ENCODE results near the gene CABLES1. TPM values are rescaled to one million over a fixed set of nuclear protein-coding genes. Genes with fewer than 3 reads are reported as not detected.

Gene CABLES1
- total and polyA plus RNA-seq, 2 experiments from 2014 or later = 7.2 to 10.8 TPM

DNA sequence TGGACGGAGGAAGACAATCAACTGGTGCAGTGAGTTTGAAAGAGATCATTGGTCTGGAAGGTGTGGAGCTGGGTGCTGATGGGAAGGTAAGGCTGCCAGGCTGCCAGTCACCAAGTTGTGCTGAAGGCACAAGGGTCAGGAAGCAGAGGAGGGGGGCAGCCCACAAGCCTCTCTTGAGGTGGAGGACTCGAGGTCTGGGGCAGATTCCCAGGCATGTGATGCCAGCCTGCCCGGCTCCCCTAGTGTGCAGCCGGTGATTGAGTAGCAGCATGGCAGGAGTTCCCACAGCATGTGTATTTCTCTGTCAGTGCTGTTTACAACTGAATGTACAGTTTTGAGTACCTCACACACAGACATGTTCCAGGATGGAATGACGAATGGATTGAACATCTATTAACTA lies 99.3 kb downstream of the CABLES1 start:
- Histone ChIP-seq H3K79me2 (no peaks in the 10 kb centered on the region), H3K9me3 (ENCODE audit: low read depth) (no peaks in the 10 kb centered on the region), H4K20me1 (ENCODE audit: insufficient read depth, poor library complexity, severe bottlenecking) (no peaks in the 10 kb centered on the region), H2AFZ (no peak overlapping the region), H3K27ac (no peak overlapping the region), H3K4me3 (no peak overlapping the region), H3K36me3 (replicated peaks; ENCODE audit: insufficient read depth, low read depth) (no peaks in the 10 kb centered on the region), H3K4me2 (no peak overlapping the region), H3K4me1 (ENCODE audit: insufficient read depth) (peaks cover 21% of the 10 kb centered on the region), H3K27me3 (no peaks in the 10 kb centered on the region), H3K9me2 (replicated peaks; ENCODE audit: insufficient read depth) (no peaks in the 10 kb centered on the region)
- DNase-seq (ENCODE audit: low spot score) = no peak
- no peak for TF ChIP-seq EZH2phosphoT487 (IDR thresholded peaks at IDR 0.05; ENCODE audit: low read depth, severe bottlenecking, unreplicated experiment)
- 95% methylated on average over 5 of the region's 5 CpGs for WGBS (ENCODE audit: low lambda C conversion rate, missing lambda C conversion rate)

GRCh38 chr18:23235336-23235735 lies 100.1 kb downstream of the CABLES1 start:
- H3K9me2 ChIP-seq (replicated peaks; ENCODE audit: insufficient read depth) = no peaks in the 10 kb centered on the region
- H3K27me3 ChIP-seq = no peaks in the 10 kb centered on the region
- TF ChIP-seq EZH2phosphoT487 (IDR thresholded peaks at IDR 0.05; ENCODE audit: low read depth, severe bottlenecking, unreplicated experiment) (no peak), EZH2 (IDR thresholded peaks at IDR 0.05; ENCODE audit: borderline replicate concordance) (no peak)
- TF ChIP-seq, protein P1, sequence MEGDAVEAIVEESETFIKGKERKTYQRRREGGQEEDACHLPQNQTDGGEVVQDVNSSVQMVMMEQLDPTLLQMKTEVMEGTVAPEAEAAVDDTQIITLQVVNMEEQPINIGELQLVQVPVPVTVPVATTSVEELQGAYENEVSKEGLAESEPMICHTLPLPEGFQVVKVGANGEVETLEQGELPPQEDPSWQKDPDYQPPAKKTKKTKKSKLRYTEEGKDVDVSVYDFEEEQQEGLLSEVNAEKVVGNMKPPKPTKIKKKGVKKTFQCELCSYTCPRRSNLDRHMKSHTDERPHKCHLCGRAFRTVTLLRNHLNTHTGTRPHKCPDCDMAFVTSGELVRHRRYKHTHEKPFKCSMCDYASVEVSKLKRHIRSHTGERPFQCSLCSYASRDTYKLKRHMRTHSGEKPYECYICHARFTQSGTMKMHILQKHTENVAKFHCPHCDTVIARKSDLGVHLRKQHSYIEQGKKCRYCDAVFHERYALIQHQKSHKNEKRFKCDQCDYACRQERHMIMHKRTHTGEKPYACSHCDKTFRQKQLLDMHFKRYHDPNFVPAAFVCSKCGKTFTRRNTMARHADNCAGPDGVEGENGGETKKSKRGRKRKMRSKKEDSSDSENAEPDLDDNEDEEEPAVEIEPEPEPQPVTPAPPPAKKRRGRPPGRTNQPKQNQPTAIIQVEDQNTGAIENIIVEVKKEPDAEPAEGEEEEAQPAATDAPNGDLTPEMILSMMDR (IDR thresholded peaks at IDR 0.05; ENCODE audit: poor library complexity) = no peak
- no peaks in the 10 kb centered on the region for H4K20me1 ChIP-seq (ENCODE audit: insufficient read depth, poor library complexity, severe bottlenecking)
- H3K4me2 ChIP-seq = no peak overlapping the region
- no peak overlapping the region for H2AFZ ChIP-seq
- DNase-seq (ENCODE audit: low spot score) = no peak
- H3K4me1 ChIP-seq (ENCODE audit: insufficient read depth) = peaks cover 21% of the 10 kb centered on the region
- H3K27ac ChIP-seq = no peak overlapping the region
- H3K4me3 ChIP-seq = no peak overlapping the region
- no peaks in the 10 kb centered on the region for H3K79me2 ChIP-seq
- 85% methylated on average over 5 of the region's 5 CpGs for WGBS (ENCODE audit: low lambda C conversion rate, missing lambda C conversion rate)
- no peaks in the 10 kb centered on the region for H3K36me3 ChIP-seq (replicated peaks; ENCODE audit: insufficient read depth, low read depth)
- no peaks in the 10 kb centered on the region for H3K9me3 ChIP-seq (ENCODE audit: low read depth)

GRCh38 chr18:23235860-23236259 lies 100.6 kb downstream of the CABLES1 start:
- H3K4me1 ChIP-seq (ENCODE audit: insufficient read depth) = peaks cover 21% of the 10 kb centered on the region
- H4K20me1 ChIP-seq (ENCODE audit: insufficient read depth, poor library complexity, severe bottlenecking) = no peaks in the 10 kb centered on the region
- H3K27me3 ChIP-seq = no peaks in the 10 kb centered on the region
- 83% methylated on average over 11 of the region's 11 CpGs for WGBS (ENCODE audit: low lambda C conversion rate, missing lambda C conversion rate)
- no peak overlapping the region for H3K27ac ChIP-seq
- TF ChIP-seq, protein P1 (IDR thresholded peaks at IDR 0.05; ENCODE audit: poor library complexity) = no peak
- TF ChIP-seq EZH2 (IDR thresholded peaks at IDR 0.05; ENCODE audit: borderline replicate concordance) = no peak
- no peak for TF ChIP-seq EZH2phosphoT487 (IDR thresholded peaks at IDR 0.05; ENCODE audit: low read depth, severe bottlenecking, unreplicated experiment)
- no peak for DNase-seq (ENCODE audit: low spot score)
- H3K36me3 ChIP-seq (replicated peaks; ENCODE audit: insufficient read depth, low read depth) = no peaks in the 10 kb centered on the region
- H2AFZ ChIP-seq = no peak overlapping the region
- H3K4me2 ChIP-seq = no peak overlapping the region
- no peak overlapping the region for H3K4me3 ChIP-seq
- H3K79me2 ChIP-seq = no peaks in the 10 kb centered on the region
- H3K9me3 ChIP-seq (ENCODE audit: low read depth) = no peaks in the 10 kb centered on the region
- H3K9me2 ChIP-seq (replicated peaks; ENCODE audit: insufficient read depth) = no peaks in the 10 kb centered on the region

DNA sequence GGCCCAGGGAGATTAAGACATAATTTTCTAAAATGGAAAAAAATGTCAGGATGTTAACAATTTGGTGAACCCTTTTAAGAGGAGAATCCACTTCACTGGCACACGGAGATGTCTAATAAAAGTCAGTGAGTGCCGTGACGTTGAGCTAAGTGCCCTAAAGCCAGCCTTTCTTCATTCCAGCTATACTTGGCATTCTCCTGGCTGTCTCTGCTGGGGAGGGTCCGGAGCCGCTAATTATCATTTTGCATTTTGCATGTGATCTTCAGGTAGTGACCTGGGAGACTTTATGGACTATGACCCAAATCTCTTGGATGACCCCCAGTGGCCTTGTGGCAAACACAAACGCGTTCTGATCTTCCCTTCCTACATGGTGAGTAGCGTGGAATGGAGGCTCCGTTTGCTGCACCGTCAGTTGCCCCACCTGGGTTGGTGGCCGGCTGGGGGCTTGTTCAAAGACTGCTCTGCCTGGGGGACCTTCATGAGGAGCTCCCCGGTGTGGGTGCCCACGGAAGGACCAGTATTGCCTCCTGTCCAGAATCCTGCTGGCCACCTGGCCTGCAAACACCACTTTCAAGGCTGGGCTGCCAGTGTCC lies 101.7 kb downstream of the CABLES1 start:
- no peak overlapping the region for H3K27ac ChIP-seq
- H3K27me3 ChIP-seq = no peaks in the 10 kb centered on the region
- no peak for DNase-seq (ENCODE audit: low spot score)
- no peak for TF ChIP-seq EZH2 (IDR thresholded peaks at IDR 0.05; ENCODE audit: borderline replicate concordance)
- TF ChIP-seq, protein P1 (IDR thresholded peaks at IDR 0.05; ENCODE audit: poor library complexity) = no peak
- H4K20me1 ChIP-seq (ENCODE audit: insufficient read depth, poor library complexity, severe bottlenecking) = no peaks in the 10 kb centered on the region
- peaks cover 21% of the 10 kb centered on the region for H3K4me1 ChIP-seq (ENCODE audit: insufficient read depth)
- no peak overlapping the region for H3K4me3 ChIP-seq
- H3K36me3 ChIP-seq (replicated peaks; ENCODE audit: insufficient read depth, low read depth) = no peaks in the 10 kb centered on the region
- WGBS (ENCODE audit: low lambda C conversion rate, missing lambda C conversion rate) = 82% methylated on average over 13 of the region's 13 CpGs
- H3K9me2 ChIP-seq (replicated peaks; ENCODE audit: insufficient read depth) = no peaks in the 10 kb centered on the region
- H3K4me2 ChIP-seq = no peak overlapping the region
- no peaks in the 10 kb centered on the region for H3K79me2 ChIP-seq
- no peak overlapping the region for H2AFZ ChIP-seq
- H3K9me3 ChIP-seq (ENCODE audit: low read depth) = no peaks in the 10 kb centered on the region
